HepG2 (cell line): ENCODE data around the gene NOVA2. TPM values are rescaled to one million over a fixed set of nuclear protein-coding genes. Genes with fewer than 3 reads are reported as not detected.

Experiments
- ARID3A ChIP-seq: IDR thresholded peaks from 2 replicates; pipeline ENCODE4 v1.6.1; 2012; ENCODE audit warnings: low read depth, low read length, improper control_type of control experiment
- GABPB1 ChIP-seq: IDR thresholded peaks from 2 replicates; pipeline ENCODE4 v1.6.1; 2016; ENCODE audit warnings: mild to moderate bottlenecking, missing genetic modification reagents, moderate library complexity, missing compliant biosample characterization
- GLMP ChIP-seq: sonication (generic); formaldehyde crosslinking; IDR thresholded peaks from 2 replicates; pipeline ENCODE4 v1.9.0; 2021; ENCODE audit warnings: missing genetic modification reagents, mild to moderate bottlenecking, borderline replicate concordance
- HHEX ChIP-seq: IDR thresholded peaks from 2 replicates; pipeline ENCODE4 v1.6.1; 2016; ENCODE audit warnings: control low read depth
- IRX3 ChIP-seq: sonication (generic); formaldehyde crosslinking; IDR thresholded peaks from 2 replicates; pipeline ENCODE4 v1.8.1; 2023; ENCODE audit warnings: mild to moderate bottlenecking, low read depth, missing genetic modification reagents, borderline replicate concordance
- JUND ChIP-seq: sonication (generic); formaldehyde crosslinking; IDR thresholded peaks from 2 replicates; pipeline ENCODE4 v1.8.0; 2022; ENCODE audit warnings: mild to moderate bottlenecking, missing genetic modification reagents
- MAF1 ChIP-seq: sonication (generic); formaldehyde crosslinking; IDR thresholded peaks from 2 replicates; pipeline ENCODE4 v1.5.0; 2020; ENCODE audit warnings: missing genetic modification reagents, borderline replicate concordance
- MLLT10 ChIP-seq: sonication (generic); formaldehyde crosslinking; IDR thresholded peaks from 2 replicates; pipeline ENCODE4 v1.4.0; 2020; ENCODE audit warnings: missing genetic modification reagents
- NFYC ChIP-seq: IDR thresholded peaks from 2 replicates; pipeline ENCODE4 v1.6.1; 2016; ENCODE audit warnings: missing genetic modification reagents, missing compliant biosample characterization
- RXRA ChIP-seq: sonication (generic); formaldehyde crosslinking; IDR thresholded peaks from 2 replicates; pipeline ENCODE4 v1.5.1; 2020; ENCODE audit warnings: missing genetic modification reagents
- ZKSCAN1 ChIP-seq: fragments of 150-350 bp; IDR thresholded peaks from 2 replicates; pipeline ENCODE4 v1.6.1; 2014; ENCODE audit warnings: low read length
- ZNF432 ChIP-seq: sonication (generic); formaldehyde crosslinking; IDR thresholded peaks from 2 replicates; pipeline ENCODE4 v1.5.0; 2020; ENCODE audit warnings: missing genetic modification reagents, mild to moderate bottlenecking, borderline replicate concordance
- ZNF543 ChIP-seq: sonication (generic); formaldehyde crosslinking; IDR thresholded peaks from 2 replicates; pipeline ENCODE4 v1.4.0; 2020; ENCODE audit warnings: mild to moderate bottlenecking, missing genetic modification reagents
- ZNF549 ChIP-seq: sonication (generic); formaldehyde crosslinking; IDR thresholded peaks from 2 replicates; pipeline ENCODE4 v1.5.0; 2020; ENCODE audit warnings: missing genetic modification reagents
- ZNF644 ChIP-seq: IDR thresholded peaks from 2 replicates; pipeline ENCODE4 v1.6.1; 2016; ENCODE audit warnings: low read depth
- ZNF687 ChIP-seq: sonication (generic); formaldehyde crosslinking; IDR thresholded peaks from 2 replicates; pipeline ENCODE4 v1.5.1; 2020; ENCODE audit warnings: mild to moderate bottlenecking, missing genetic modification reagents, moderate library complexity
- ZNF790 ChIP-seq: sonication (generic); formaldehyde crosslinking; IDR thresholded peaks from 2 replicates; pipeline ENCODE4 v1.8.0; 2022; ENCODE audit warnings: missing genetic modification reagents, mild to moderate bottlenecking, borderline replicate concordance
- polyA plus RNA-seq, 8 experiments: library from polyadenylated mRNA; depleted of rRNA in 3 of 8; stranded (reverse) in 7 of 8; unstranded in 1 of 8; fragments of >200 nt; fragmentation: Illumina TruSeq in 4 of 8; extraction: Trizol in 4 of 8; gene quantifications; 2 replicates each; pipeline versions ENCODE4 v1.2.1 to v1.2.3, GENCODE V29; 2011 to 2016; ENCODE audit warnings: low read depth in 4 of 8, missing spikeins in 1 of 8, mixed read lengths in 1 of 8; ENCODE audit not compliant: insufficient read depth in 1 of 8
- total RNA-seq, 5 experiments: library from RNA; depleted of rRNA; stranded (reverse); fragments of >200 nt; fragmentation: Illumina TruSeq; extraction: Trizol; gene quantifications; 2 replicates each; pipeline ENCODE4 v1.2.3, GENCODE V29; 2016; ENCODE audit warnings: low read depth in 1 of 5

The NOVA2 gene
- total and polyA plus RNA-seq, 2 of the 13 experiments (the other 11 are each of a cell fraction or from before 2014, with no cell fraction given) = not detected

GRCh38 chr19:46016426-46017094, 42.9 kb upstream of the NOVA2 start (continued):
- TF ChIP-seq ZNF687 = peak; percentile 24; the same call in 1 of the 2 replicates
- TF ChIP-seq ZNF543 (CRISPR knock-in tag) = no peak
- TF ChIP-seq IRX3 = no peak
- TF ChIP-seq ARID3A = no peak
- TF ChIP-seq HHEX = no peak
- no peak for TF ChIP-seq ZNF790
- no peak for TF ChIP-seq ZNF432 (CRISPR knock-in tag)
- no peak for TF ChIP-seq ZNF644 (CRISPR knock-in tag)
- TF ChIP-seq MAF1 (CRISPR knock-in tag) = no peak
- no peak for TF ChIP-seq GLMP (CRISPR knock-in tag)
- no peak for TF ChIP-seq MLLT10
- peak; percentile 22; the same call in 1 of the 2 replicates for TF ChIP-seq GABPB1 (CRISPR knock-in tag)
- TF ChIP-seq RXRA (CRISPR knock-in tag) = 0 out of 2 replicates have a peak, but pooled peaks have one; percentile 8
- TF ChIP-seq NFYC = no peak
- TF ChIP-seq JUND (CRISPR knock-in tag) = no peak
- no peak for TF ChIP-seq ZNF549 (CRISPR knock-in tag)
- TF ChIP-seq ZKSCAN1 = no peak
